ENCODE measurements around the gene ENOPH1. TPM values are rescaled to one million over a fixed set of nuclear protein-coding genes. Genes with fewer than 3 reads are reported as not detected.

ENOPH1 gene
- total RNA-seq, 1 donor: 38.4 TPM

DNA sequence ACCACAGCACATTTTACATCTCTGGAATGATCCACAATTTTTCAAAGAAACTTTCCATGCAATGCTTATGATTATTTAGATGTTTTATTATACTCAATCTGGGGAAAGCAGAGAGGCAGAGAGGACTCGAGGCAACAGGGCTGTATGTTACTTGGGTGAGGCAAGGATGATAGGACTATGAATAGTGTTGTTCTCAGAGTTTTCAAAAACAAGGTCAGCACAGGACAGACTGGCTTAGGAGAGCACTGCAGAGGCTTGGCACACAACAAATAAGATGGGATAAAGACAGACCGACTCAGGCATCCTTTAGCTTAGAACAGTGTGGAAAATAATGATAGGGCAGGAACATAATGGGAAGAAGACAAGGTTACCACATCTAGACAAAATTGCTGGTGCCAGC, 66.0 kb downstream of the ENOPH1 start:
- Histone ChIP-seq H3K27ac (ENCODE audit: low read depth, low read length) (no peak overlapping the region), H2AFZ (ENCODE audit: low read length) (no peak overlapping the region), H3K4me1 (ENCODE audit: insufficient read depth, low read length) (peaks cover 20% of the 10 kb centered on the region), H4K20me1 (ENCODE audit: insufficient read depth, low read length) (no peaks in the 10 kb centered on the region), H3K36me3 (ENCODE audit: insufficient read depth, low read length) (no peaks in the 10 kb centered on the region), H3K4me2 (ENCODE audit: insufficient read depth, low read length) (no peak overlapping the region), H3K79me2 (ENCODE audit: insufficient read depth, low read length) (no peaks in the 10 kb centered on the region), H3K27me3 (ENCODE audit: insufficient read depth, low read length) (no peaks in the 10 kb centered on the region), H3K9me3 (ENCODE audit: low read depth, low read length) (no peaks in the 10 kb centered on the region), H3K4me3 (ENCODE audit: insufficient read depth, low read length) (no peak overlapping the region)
- DNase-seq (ENCODE audit: insufficient read length, low spot score, missing footprints): peak; percentile 13
- no peak for TF ChIP-seq CTCF (IDR thresholded peaks at IDR 0.05; ENCODE audit: extremely low read depth, low read depth, low read length)

- Histone ChIP-seq H3K4me2 (ENCODE audit: insufficient read depth, low read length) (peak overlapping the region; percentile 34), H2AFZ (ENCODE audit: low read length) (no peak overlapping the region), H3K4me3 (ENCODE audit: insufficient read depth, low read length) (no peak overlapping the region), H3K27ac (ENCODE audit: low read depth, low read length) (peak overlapping the region; percentile 28), H3K27me3 (ENCODE audit: insufficient read depth, low read length) (no peaks in the 10 kb centered on the region), H3K79me2 (ENCODE audit: insufficient read depth, low read length) (no peaks in the 10 kb centered on the region), H4K20me1 (ENCODE audit: insufficient read depth, low read length) (no peaks in the 10 kb centered on the region), H3K36me3 (ENCODE audit: insufficient read depth, low read length) (no peaks in the 10 kb centered on the region), H3K9me3 (ENCODE audit: low read depth, low read length) (no peaks in the 10 kb centered on the region), H3K4me1 (ENCODE audit: insufficient read depth, low read length) (peaks cover 12% of the 10 kb centered on the region)
- TF ChIP-seq CTCF (IDR thresholded peaks at IDR 0.05; ENCODE audit: extremely low read depth, low read depth, low read length): no peak
- DNase-seq (ENCODE audit: insufficient read length, low spot score, missing footprints): peak; percentile 65
These were observed 69.5 kb downstream of the ENOPH1 start for GRCh38 chr4:82499738-82500434.

DNA sequence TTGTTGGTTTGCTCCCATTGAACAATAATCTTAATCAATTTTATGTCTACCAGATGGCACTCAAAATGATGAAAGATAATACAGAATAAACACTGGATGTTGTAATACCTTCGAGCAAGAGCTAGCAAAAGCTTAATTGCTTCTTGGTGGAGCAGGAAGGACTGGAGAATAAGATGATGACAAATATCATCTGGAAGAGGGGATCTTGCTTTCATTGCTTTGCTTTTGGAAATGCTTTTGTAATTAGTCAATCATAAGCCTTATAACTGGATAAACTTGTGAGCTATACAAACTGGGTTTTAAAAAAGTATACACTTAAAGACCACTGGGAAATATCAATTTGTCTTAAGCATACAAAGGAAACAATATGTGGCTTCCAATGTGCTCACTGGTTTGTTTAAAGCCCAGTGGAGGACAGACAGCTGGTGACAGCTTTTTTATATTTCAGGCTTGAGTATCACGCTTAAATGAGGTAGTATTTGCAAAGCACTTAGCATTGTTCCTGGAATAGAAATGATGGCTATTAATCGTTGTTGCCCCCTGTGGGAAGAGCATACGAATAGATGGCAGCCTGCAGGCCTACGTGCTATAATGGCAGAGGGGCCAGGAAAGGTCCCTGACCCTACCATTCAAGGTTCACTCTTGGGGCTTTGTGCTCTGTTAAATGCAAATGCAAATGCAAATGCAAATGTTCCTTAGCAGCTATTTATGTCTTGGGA, 70.2 kb downstream of the ENOPH1 start:
- Histone ChIP-seq H3K79me2 (ENCODE audit: insufficient read depth, low read length) (no peaks in the 10 kb centered on the region), H3K4me2 (ENCODE audit: insufficient read depth, low read length) (peak overlapping the region; percentile 34), H3K27me3 (ENCODE audit: insufficient read depth, low read length) (no peaks in the 10 kb centered on the region), H3K9me3 (ENCODE audit: low read depth, low read length) (no peaks in the 10 kb centered on the region), H3K27ac (ENCODE audit: low read depth, low read length) (peak overlapping the region; percentile 28), H3K4me3 (ENCODE audit: insufficient read depth, low read length) (no peak overlapping the region), H2AFZ (ENCODE audit: low read length) (no peak overlapping the region), H3K4me1 (ENCODE audit: insufficient read depth, low read length) (peaks cover 12% of the 10 kb centered on the region), H3K36me3 (ENCODE audit: insufficient read depth, low read length) (no peaks in the 10 kb centered on the region), H4K20me1 (ENCODE audit: insufficient read depth, low read length) (no peaks in the 10 kb centered on the region)
- peak; percentile 49 for DNase-seq (ENCODE audit: insufficient read length, low spot score, missing footprints)
- TF ChIP-seq CTCF (IDR thresholded peaks at IDR 0.05; ENCODE audit: extremely low read depth, low read depth, low read length): no peak

DNA sequence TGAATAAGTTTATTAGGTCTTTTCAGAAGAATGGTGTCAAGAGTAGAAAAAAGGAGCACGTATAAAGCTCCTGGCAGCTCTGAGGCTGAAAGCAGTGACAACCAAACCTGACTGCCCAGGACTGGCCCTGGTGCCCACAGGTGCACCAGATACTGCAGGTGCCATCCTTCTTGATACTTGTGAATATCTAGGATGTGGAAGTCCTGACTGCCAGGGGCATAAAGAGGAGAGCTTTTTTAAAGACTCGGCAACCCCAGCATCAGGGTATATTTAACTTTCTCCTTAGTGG, 70.7 kb downstream of the ENOPH1 start:
- H4K20me1 ChIP-seq (ENCODE audit: insufficient read depth, low read length): no peaks in the 10 kb centered on the region
- H3K27me3 ChIP-seq (ENCODE audit: insufficient read depth, low read length): no peaks in the 10 kb centered on the region
- H3K4me1 ChIP-seq (ENCODE audit: insufficient read depth, low read length): peaks cover 12% of the 10 kb centered on the region
- peak; percentile 1 for DNase-seq (ENCODE audit: insufficient read length, low spot score, missing footprints)
- H2AFZ ChIP-seq (ENCODE audit: low read length): no peak overlapping the region
- no peak overlapping the region for H3K4me3 ChIP-seq (ENCODE audit: insufficient read depth, low read length)
- H3K27ac ChIP-seq (ENCODE audit: low read depth, low read length): no peak overlapping the region
- H3K9me3 ChIP-seq (ENCODE audit: low read depth, low read length): no peaks in the 10 kb centered on the region
- H3K4me2 ChIP-seq (ENCODE audit: insufficient read depth, low read length): no peak overlapping the region
- H3K79me2 ChIP-seq (ENCODE audit: insufficient read depth, low read length): no peaks in the 10 kb centered on the region
- H3K36me3 ChIP-seq (ENCODE audit: insufficient read depth, low read length): no peaks in the 10 kb centered on the region
- TF ChIP-seq CTCF (IDR thresholded peaks at IDR 0.05; ENCODE audit: extremely low read depth, low read depth, low read length): no peak

Data from osteoblast (primary cell).